HG03064 (cell line): ENCODE data around the gene KLF13.

Experiments
- ATAC-seq: cut with Tn5 transposase; IDR thresholded peaks from one replicate; pipeline ENCODE4 v1.9.1; 2021; ENCODE audit warnings: low read depth; ENCODE audit not compliant: unreplicated experiment

The KLF13 gene

GRCh38 chr15:31326156-31326874 is at the start of gene KLF13:
TSS of gene KLF13 (plus strand) at chr15:31326835. CDS start at chr15:31327213, 378 bp downstream.
- peak; percentile 50 for ATAC-seq

GRCh38 chr15:31277335-31278060 is 49.1 kb upstream of the KLF13 start:
- no peak for ATAC-seq

- ATAC-seq = no peak
These were observed 48.6 kb upstream of the KLF13 start for GRCh38 chr15:31278061-31278445.

GRCh38 chr15:31278544-31279220 is 48.0 kb upstream of the KLF13 start:
- no peak for ATAC-seq

- no peak for ATAC-seq
These were observed 47.2 kb upstream of the KLF13 start for GRCh38 chr15:31279221-31280045.

- no peak for ATAC-seq
These were observed 46.4 kb upstream of the KLF13 start for GRCh38 chr15:31280046-31280830.

GRCh38 chr15:31280831-31281216 is 45.8 kb upstream of the KLF13 start:
- no peak for ATAC-seq

- no peak for ATAC-seq
These were observed 43.6 kb upstream of the KLF13 start for GRCh38 chr15:31283043-31283442.

- peak; percentile 82 for ATAC-seq
These were observed 40.8 kb upstream of the KLF13 start for GRCh38 chr15:31285772-31286261.

GRCh38 chr15:31291048-31291578 is 35.5 kb upstream of the KLF13 start:
- ATAC-seq = no peak

- no peak for ATAC-seq
These were observed 34.1 kb upstream of the KLF13 start for GRCh38 chr15:31292391-31293015.

GRCh38 chr15:31293655-31294054 is 33.0 kb upstream of the KLF13 start:
- no peak for ATAC-seq

- ATAC-seq = no peak
These were observed 32.6 kb upstream of the KLF13 start for GRCh38 chr15:31294067-31294466.

- no peak for ATAC-seq
These were observed 31.0 kb upstream of the KLF13 start for GRCh38 chr15:31295658-31296057.

GRCh38 chr15:31296219-31296645 is 30.4 kb upstream of the KLF13 start:
- ATAC-seq = no peak

GRCh38 chr15:31296646-31297574 is 29.7 kb upstream of the KLF13 start:
- no peak for ATAC-seq

- ATAC-seq = no peak
These were observed 28.8 kb upstream of the KLF13 start for GRCh38 chr15:31297575-31298456.
